ENCODE results near the gene ZSWIM6.

The ZSWIM6 gene

DNA sequence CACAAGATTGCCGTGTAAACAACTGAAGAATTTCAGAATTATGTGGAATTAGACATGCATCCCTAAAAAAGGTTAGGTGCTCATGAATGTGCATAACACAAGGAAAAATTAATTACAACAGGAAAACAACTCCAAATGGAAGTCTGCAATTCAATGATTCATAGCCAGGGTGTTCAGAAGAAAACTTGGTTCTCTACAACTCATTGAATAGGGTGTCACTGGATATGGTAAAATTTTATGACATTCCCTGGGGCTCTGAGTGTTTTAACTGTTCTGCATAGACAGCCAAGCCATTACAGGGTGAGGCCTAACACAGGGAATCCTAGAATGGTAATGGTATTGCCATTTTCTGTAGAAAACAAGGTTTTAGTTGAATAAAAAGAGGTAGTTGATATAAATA lies 24.4 kb upstream of the ZSWIM6 start:
- peak overlapping the region; percentile 71; the same call in 1 of the 2 replicates for H2AFZ ChIP-seq (ENCODE audit: low read length)
- no peaks in the 10 kb centered on the region for H4K20me1 ChIP-seq (ENCODE audit: insufficient read depth, low read length)
- no peaks in the 10 kb centered on the region for H3K79me2 ChIP-seq (ENCODE audit: low read length)
- H3K4me1 ChIP-seq (ENCODE audit: low read length) = peaks cover 23% of the 10 kb centered on the region
- peak overlapping the region; percentile 82 for H3K4me2 ChIP-seq (ENCODE audit: low read depth, low read length)
- H3K27ac ChIP-seq (ENCODE audit: low read length) = 0 out of 2 replicates have a peak overlapping the region, but pooled peaks have one; percentile 73
- no peaks in the 10 kb centered on the region for H3K9me2 ChIP-seq (replicated peaks; ENCODE audit: insufficient read depth, low read length)
- peaks cover 15% of the 10 kb centered on the region for H3F3A ChIP-seq (ENCODE audit: insufficient read depth, low read length)
- H3K9ac ChIP-seq (ENCODE audit: low read length) = no peak overlapping the region
- H3K27me3 ChIP-seq (replicated peaks; ENCODE audit: insufficient read depth, low read length) = no peaks in the 10 kb centered on the region
- no peaks in the 10 kb centered on the region for H3K9me3 ChIP-seq (replicated peaks; ENCODE audit: insufficient read depth, low read length)
- peak overlapping the region; percentile 65 for H3K4me3 ChIP-seq (ENCODE audit: low read length)
- no peaks in the 10 kb centered on the region for H3K36me3 ChIP-seq (replicated peaks; ENCODE audit: insufficient read depth, low read length)
- TF ChIP-seq EZH2phosphoT487 (IDR thresholded peaks at IDR 0.05; ENCODE audit: low read length) (no peak), EZH2 (optimal IDR thresholded peaks at IDR 0.05; ENCODE audit: low read depth, low read length) (no peak)
- TF ChIP-seq, protein P1, sequence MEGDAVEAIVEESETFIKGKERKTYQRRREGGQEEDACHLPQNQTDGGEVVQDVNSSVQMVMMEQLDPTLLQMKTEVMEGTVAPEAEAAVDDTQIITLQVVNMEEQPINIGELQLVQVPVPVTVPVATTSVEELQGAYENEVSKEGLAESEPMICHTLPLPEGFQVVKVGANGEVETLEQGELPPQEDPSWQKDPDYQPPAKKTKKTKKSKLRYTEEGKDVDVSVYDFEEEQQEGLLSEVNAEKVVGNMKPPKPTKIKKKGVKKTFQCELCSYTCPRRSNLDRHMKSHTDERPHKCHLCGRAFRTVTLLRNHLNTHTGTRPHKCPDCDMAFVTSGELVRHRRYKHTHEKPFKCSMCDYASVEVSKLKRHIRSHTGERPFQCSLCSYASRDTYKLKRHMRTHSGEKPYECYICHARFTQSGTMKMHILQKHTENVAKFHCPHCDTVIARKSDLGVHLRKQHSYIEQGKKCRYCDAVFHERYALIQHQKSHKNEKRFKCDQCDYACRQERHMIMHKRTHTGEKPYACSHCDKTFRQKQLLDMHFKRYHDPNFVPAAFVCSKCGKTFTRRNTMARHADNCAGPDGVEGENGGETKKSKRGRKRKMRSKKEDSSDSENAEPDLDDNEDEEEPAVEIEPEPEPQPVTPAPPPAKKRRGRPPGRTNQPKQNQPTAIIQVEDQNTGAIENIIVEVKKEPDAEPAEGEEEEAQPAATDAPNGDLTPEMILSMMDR (IDR thresholded peaks at IDR 0.05; ENCODE audit: low read length) = no peak
- no peak for DNase-seq

DNA sequence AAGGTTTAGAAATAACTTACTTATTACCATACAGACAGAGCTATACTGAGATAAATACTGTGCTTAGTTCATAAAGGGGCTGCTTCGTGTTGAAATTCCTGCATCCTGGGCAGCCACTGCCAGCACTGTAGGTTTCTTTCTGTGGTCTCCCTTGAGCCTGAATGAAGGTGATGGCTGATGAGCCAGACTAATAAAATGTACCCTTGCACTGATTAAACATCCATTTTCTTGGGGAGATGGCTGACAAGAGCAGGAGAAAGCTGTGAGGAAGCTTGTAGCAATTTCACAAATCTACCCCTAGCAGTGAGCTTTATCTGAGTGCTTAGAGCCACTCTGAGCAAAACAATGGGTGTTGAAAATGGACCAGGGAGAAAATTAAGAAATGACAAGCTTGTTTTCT lies 23.3 kb upstream of the ZSWIM6 start:
- no peaks in the 10 kb centered on the region for H3K27me3 ChIP-seq (replicated peaks; ENCODE audit: insufficient read depth, low read length)
- no peaks in the 10 kb centered on the region for H3K79me2 ChIP-seq (ENCODE audit: low read length)
- H3K36me3 ChIP-seq (replicated peaks; ENCODE audit: insufficient read depth, low read length) = no peaks in the 10 kb centered on the region
- peaks cover 15% of the 10 kb centered on the region for H3K4me1 ChIP-seq (ENCODE audit: low read length)
- no peaks in the 10 kb centered on the region for H3K9me2 ChIP-seq (replicated peaks; ENCODE audit: insufficient read depth, low read length)
- no peak overlapping the region for H3K9ac ChIP-seq (ENCODE audit: low read length)
- no peak for TF ChIP-seq EZH2phosphoT487 (IDR thresholded peaks at IDR 0.05; ENCODE audit: low read length)
- TF ChIP-seq, protein P1 (IDR thresholded peaks at IDR 0.05; ENCODE audit: low read length) = no peak
- TF ChIP-seq EZH2 (optimal IDR thresholded peaks at IDR 0.05; ENCODE audit: low read depth, low read length) = no peak
- no peaks in the 10 kb centered on the region for H4K20me1 ChIP-seq (ENCODE audit: insufficient read depth, low read length)
- no peak overlapping the region for H3K27ac ChIP-seq (ENCODE audit: low read length)
- H3K4me3 ChIP-seq (ENCODE audit: low read length) = no peak overlapping the region
- H3K9me3 ChIP-seq (replicated peaks; ENCODE audit: insufficient read depth, low read length) = no peaks in the 10 kb centered on the region
- peaks cover 15% of the 10 kb centered on the region for H3F3A ChIP-seq (ENCODE audit: insufficient read depth, low read length)
- no peak overlapping the region for H3K4me2 ChIP-seq (ENCODE audit: low read depth, low read length)
- no peak overlapping the region for H2AFZ ChIP-seq (ENCODE audit: low read length)
- no peak for DNase-seq

DNA sequence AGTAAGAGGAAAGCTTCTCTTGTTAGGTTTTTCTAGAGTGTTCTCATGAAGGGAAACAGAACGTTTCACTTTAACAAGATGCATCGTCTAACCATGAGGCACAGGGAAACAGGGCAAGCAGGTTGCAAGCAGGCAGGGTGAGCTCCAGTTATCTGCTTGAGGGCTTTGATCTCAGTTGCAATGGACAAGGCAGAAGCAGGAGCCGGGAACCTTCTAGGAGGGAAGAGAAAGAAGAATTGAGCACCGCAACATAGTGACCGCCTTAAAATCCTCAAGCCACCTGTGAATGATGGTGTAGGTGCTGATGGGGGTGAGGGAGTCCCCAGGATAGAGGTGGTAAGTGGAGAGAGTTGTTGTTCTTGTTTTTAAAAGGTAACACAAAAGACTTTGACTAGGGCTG lies 22.9 kb upstream of the ZSWIM6 start:
- no peaks in the 10 kb centered on the region for H3K9me2 ChIP-seq (replicated peaks; ENCODE audit: insufficient read depth, low read length)

More for the DNA sequence above, 22.9 kb upstream of the ZSWIM6 start:
- H3K79me2 ChIP-seq (ENCODE audit: low read length) = no peaks in the 10 kb centered on the region
- no peak overlapping the region for H2AFZ ChIP-seq (ENCODE audit: low read length)
- H3K27me3 ChIP-seq (replicated peaks; ENCODE audit: insufficient read depth, low read length) = no peaks in the 10 kb centered on the region
- no peaks in the 10 kb centered on the region for H3K36me3 ChIP-seq (replicated peaks; ENCODE audit: insufficient read depth, low read length)
- peaks cover 14% of the 10 kb centered on the region for H3K4me1 ChIP-seq (ENCODE audit: low read length)
- H3K4me2 ChIP-seq (ENCODE audit: low read depth, low read length) = no peak overlapping the region
- H3K9me3 ChIP-seq (replicated peaks; ENCODE audit: insufficient read depth, low read length) = no peaks in the 10 kb centered on the region
- H4K20me1 ChIP-seq (ENCODE audit: insufficient read depth, low read length) = no peaks in the 10 kb centered on the region
- no peak overlapping the region for H3K27ac ChIP-seq (ENCODE audit: low read length)
- TF ChIP-seq EZH2phosphoT487 (IDR thresholded peaks at IDR 0.05; ENCODE audit: low read length) (no peak), EZH2 (optimal IDR thresholded peaks at IDR 0.05; ENCODE audit: low read depth, low read length) (no peak)
- TF ChIP-seq, protein P1 (IDR thresholded peaks at IDR 0.05; ENCODE audit: low read length) = no peak
- DNase-seq = no peak
- H3K9ac ChIP-seq (ENCODE audit: low read length) = no peak overlapping the region
- peaks cover 15% of the 10 kb centered on the region for H3F3A ChIP-seq (ENCODE audit: insufficient read depth, low read length)
- no peak overlapping the region for H3K4me3 ChIP-seq (ENCODE audit: low read length)
